GM19023 (cell line): Measurements from ENCODE around the gene MSH4.
A peak's percentile ranks its signal among the peaks of the same experiment; 100 is the strongest.
"Not testable (repeated sequence)": the region's sequence is repeated elsewhere in the genome, so short reads cannot be mapped to it uniquely, and the experiment has no call there.

Experiments used
- ATAC-seq: cut with Tn5 transposase; IDR thresholded peaks from one replicate; pipeline ENCODE4 v1.9.1; 2021; ENCODE audit warnings: mild to moderate bottlenecking, moderate library complexity; ENCODE audit not compliant: unreplicated experiment

Gene MSH4

GRCh38 chr1:75796376-75797272 is at the start of gene MSH4:
Gene MSH4 (plus strand): TSS chr1:75796882. CDS start chr1:75796986, 104 bp downstream.
- no peak for ATAC-seq

- ATAC-seq, result not testable (repeated sequence)
Observed at GRCh38 chr1:75757210-75757609, 39.5 kb upstream of the MSH4 start.

GRCh38 chr1:75758543-75758942 is 38.1 kb upstream of the MSH4 start:
- ATAC-seq, result not testable (repeated sequence)

- ATAC-seq, result no peak
Observed at GRCh38 chr1:75764057-75764655, 32.5 kb upstream of the MSH4 start.

GRCh38 chr1:75765697-75766355 is 30.9 kb upstream of the MSH4 start:
- ATAC-seq, result no peak

- no peak for ATAC-seq
Observed at GRCh38 chr1:75768016-75768415, 28.7 kb upstream of the MSH4 start.

- ATAC-seq, result no peak
Observed at GRCh38 chr1:75770761-75771160, 25.9 kb upstream of the MSH4 start.

- ATAC-seq, result no peak
Observed at GRCh38 chr1:75771978-75772377, 24.7 kb upstream of the MSH4 start.

GRCh38 chr1:75777812-75778211 is 18.9 kb upstream of the MSH4 start:
- not testable (repeated sequence) for ATAC-seq

- ATAC-seq, result not testable (repeated sequence)
Observed at GRCh38 chr1:75778694-75779093, 18.0 kb upstream of the MSH4 start.

- ATAC-seq, result not testable (repeated sequence)
Observed at GRCh38 chr1:75780183-75780582, 16.5 kb upstream of the MSH4 start.

- not testable (repeated sequence) for ATAC-seq
Observed at GRCh38 chr1:75783920-75784319, 12.8 kb upstream of the MSH4 start.

GRCh38 chr1:75785320-75785982 is 11.2 kb upstream of the MSH4 start:
- peak; percentile 12 for ATAC-seq

GRCh38 chr1:75785983-75786853 is 10.5 kb upstream of the MSH4 start, which contains the start of gene RABGGTB:
Gene RABGGTB (plus strand): TSS chr1:75786256. CDS start chr1:75786272, 16 bp downstream.
- ATAC-seq, result peak; percentile 67

GRCh38 chr1:75786901-75787493 is 9.7 kb upstream of the MSH4 start:
- no peak for ATAC-seq

- ATAC-seq, result no peak
Observed at GRCh38 chr1:75787524-75787923, 9.2 kb upstream of the MSH4 start.

- ATAC-seq, result no peak
Observed at GRCh38 chr1:75789988-75790387, 6.7 kb upstream of the MSH4 start.

- ATAC-seq, result no peak
Observed at GRCh38 chr1:75791022-75791421, 5.7 kb upstream of the MSH4 start.

- no peak for ATAC-seq
Observed at GRCh38 chr1:75792091-75792490, 4.6 kb upstream of the MSH4 start.

GRCh38 chr1:75794382-75794781 is 2.3 kb upstream of the MSH4 start:
- ATAC-seq, result no peak
